Suprapubic skin (tissue), 4 donors: ENCODE data around the gene CARD8. TPM values are rescaled to one million over a fixed set of nuclear protein-coding genes. Genes with fewer than 3 reads are reported as not detected.
A peak's percentile ranks its signal among the peaks of the same experiment; 100 is the strongest.

Experiments used
- DNase-seq, 2 donors: peaks; one replicate each; pipeline ENCODE4 v3.0.0-alpha.2; 2019; ENCODE audit warnings: low spot score in 2 of 2
- H3K27ac ChIP-seq: fragments of 200-600 bp; sonication (generic); one replicate; pipeline ENCODE4 v1.5.1; 2019
- H3K27me3 ChIP-seq: fragments of 200-600 bp; sonication (generic); one replicate; pipeline ENCODE4 v1.5.1; 2019
- H3K36me3 ChIP-seq: fragments of 200-600 bp; sonication (generic); one replicate; pipeline ENCODE4 v1.5.1; 2019
- H3K4me1 ChIP-seq: fragments of 200-600 bp; sonication (generic); one replicate; pipeline ENCODE4 v1.5.1; 2019
- H3K4me3 ChIP-seq: fragments of 200-600 bp; sonication (generic); one replicate; pipeline ENCODE4 v1.5.1; 2019; ENCODE audit warnings: mild to moderate bottlenecking
- H3K9me3 ChIP-seq: fragments of 200-600 bp; sonication (generic); one replicate; pipeline ENCODE4 v1.5.1; 2019
- EP300 ChIP-seq: sonication (generic); formaldehyde crosslinking; IDR thresholded peaks from one replicate; pipeline ENCODE4 v1.6.1; 2017; ENCODE audit warnings: antibody characterized with exemption
- POLR2A ChIP-seq, 2 donors: fragments of 450-650 bp; IDR thresholded peaks; one replicate each; pipeline ENCODE4 v1.6.1; 2017; ENCODE audit warnings: antibody characterized with exemption in 2 of 2, mild to moderate bottlenecking in 2 of 2, moderate library complexity in 2 of 2
- POLR2AphosphoS5 ChIP-seq, 3 donors: sonication (generic); formaldehyde crosslinking; IDR thresholded peaks; one replicate each; pipeline ENCODE4 v1.6.1; 2017; ENCODE audit warnings: antibody characterized with exemption in 3 of 3
- whole genome bisulfite sequencing: methylation state at CpG from one replicate; pipeline ENCODE4 v1.1.5; 2018; 5-methylcytosine and 5-hydroxymethylcytosine counted together
- total RNA-seq, 4 donors: library from RNA; depleted of rRNA; stranded (reverse); fragments of >200 nt; gene quantifications; one replicate each; pipeline ENCODE4 v1.1.0, GENCODE V29; 2016
- TF ChIP-seq, protein P1 (sequence below), 2 donors: fragments of 200-600 bp in 1 of 2; fragments of 450-650 bp in 1 of 2; sonication (generic) in 1 of 2; IDR thresholded peaks; one replicate each; pipeline ENCODE4 v1.5.1; 2016 to 2019; ENCODE audit warnings: antibody characterized with exemption in 2 of 2, mild to moderate bottlenecking in 1 of 2, moderate library complexity in 1 of 2

CARD8 gene
- total RNA-seq, 4 donors from 2014 or later: 11.5 to 40.6 (median 18.7) TPM

DNA sequence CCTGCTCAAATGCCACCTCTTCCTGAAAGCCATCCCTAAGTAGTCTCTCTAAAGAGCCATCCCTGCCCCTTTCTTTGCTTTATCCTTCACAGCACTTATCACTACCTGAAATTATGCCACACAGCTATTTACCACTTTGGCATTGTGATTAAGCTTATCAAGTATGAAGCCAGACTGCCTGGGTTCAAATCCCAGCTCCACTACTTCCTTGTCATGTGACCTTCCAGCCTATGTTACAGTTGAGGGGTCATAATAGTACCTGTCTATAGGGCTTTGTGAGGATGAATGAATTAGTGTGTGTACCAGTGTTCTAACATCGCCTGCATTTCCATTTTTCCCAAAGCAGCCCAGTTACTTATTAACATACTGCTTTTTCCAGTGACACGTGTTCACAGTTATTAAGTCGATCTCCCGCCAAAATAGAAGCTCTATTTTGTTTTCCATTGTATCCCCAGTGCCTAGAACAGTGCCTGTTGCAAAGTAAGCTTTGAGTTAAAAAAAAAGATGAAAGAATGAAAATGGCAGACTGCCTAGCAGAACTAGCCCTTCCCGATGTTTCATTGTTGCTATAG is 52.4 kb downstream of the CARD8 start:
- peaks cover 18% of the 10 kb centered on the region for H3K4me1 ChIP-seq
- no peaks in the 10 kb centered on the region for H3K27me3 ChIP-seq
- WGBS: 8% methylated on average over 5 of the region's 5 CpGs
- no peaks in the 10 kb centered on the region for H3K9me3 ChIP-seq
- DNase-seq: no peak
- H3K4me3 ChIP-seq: peak overlapping the region; percentile 71
- H3K36me3 ChIP-seq: no peaks in the 10 kb centered on the region
- TF ChIP-seq EP300 (no peak), POLR2AphosphoS5 (IDR thresholded peaks at IDR 0.05) (no peak), POLR2A (IDR thresholded peaks at IDR 0.05) (no peak)
- TF ChIP-seq, protein P1, sequence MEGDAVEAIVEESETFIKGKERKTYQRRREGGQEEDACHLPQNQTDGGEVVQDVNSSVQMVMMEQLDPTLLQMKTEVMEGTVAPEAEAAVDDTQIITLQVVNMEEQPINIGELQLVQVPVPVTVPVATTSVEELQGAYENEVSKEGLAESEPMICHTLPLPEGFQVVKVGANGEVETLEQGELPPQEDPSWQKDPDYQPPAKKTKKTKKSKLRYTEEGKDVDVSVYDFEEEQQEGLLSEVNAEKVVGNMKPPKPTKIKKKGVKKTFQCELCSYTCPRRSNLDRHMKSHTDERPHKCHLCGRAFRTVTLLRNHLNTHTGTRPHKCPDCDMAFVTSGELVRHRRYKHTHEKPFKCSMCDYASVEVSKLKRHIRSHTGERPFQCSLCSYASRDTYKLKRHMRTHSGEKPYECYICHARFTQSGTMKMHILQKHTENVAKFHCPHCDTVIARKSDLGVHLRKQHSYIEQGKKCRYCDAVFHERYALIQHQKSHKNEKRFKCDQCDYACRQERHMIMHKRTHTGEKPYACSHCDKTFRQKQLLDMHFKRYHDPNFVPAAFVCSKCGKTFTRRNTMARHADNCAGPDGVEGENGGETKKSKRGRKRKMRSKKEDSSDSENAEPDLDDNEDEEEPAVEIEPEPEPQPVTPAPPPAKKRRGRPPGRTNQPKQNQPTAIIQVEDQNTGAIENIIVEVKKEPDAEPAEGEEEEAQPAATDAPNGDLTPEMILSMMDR (IDR thresholded peaks at IDR 0.05): no peak
- H3K27ac ChIP-seq: peak overlapping the region; percentile 68

- no peak for DNase-seq
- Histone ChIP-seq H3K4me1 (peaks cover 4% of the 10 kb centered on the region), H3K36me3 (no peaks in the 10 kb centered on the region), H3K27ac (no peak overlapping the region), H3K4me3 (no peak overlapping the region), H3K9me3 (no peaks in the 10 kb centered on the region), H3K27me3 (no peaks in the 10 kb centered on the region)
- no peak for TF ChIP-seq POLR2A (IDR thresholded peaks at IDR 0.05)
- no peak for TF ChIP-seq POLR2AphosphoS5 (IDR thresholded peaks at IDR 0.05)
- TF ChIP-seq EP300: no peak
- TF ChIP-seq, protein P1 (IDR thresholded peaks at IDR 0.05): no peak
- WGBS: 41% methylated on average over 13 of the region's 13 CpGs
Observed at GRCh38 chr19:48196933-48197665, 58.6 kb downstream of the CARD8 start.

- no peak for DNase-seq
- Histone ChIP-seq H3K36me3 (no peaks in the 10 kb centered on the region), H3K27me3 (no peaks in the 10 kb centered on the region), H3K27ac (no peak overlapping the region), H3K4me1 (peaks cover 4% of the 10 kb centered on the region), H3K4me3 (no peak overlapping the region), H3K9me3 (no peaks in the 10 kb centered on the region)
- 75% methylated on average over 13 of the region's 23 CpGs for WGBS
- TF ChIP-seq, protein P1 (IDR thresholded peaks at IDR 0.05): no peak
- TF ChIP-seq POLR2AphosphoS5 (IDR thresholded peaks at IDR 0.05): no peak
- no peak for TF ChIP-seq POLR2A (IDR thresholded peaks at IDR 0.05)
Observed at GRCh38 chr19:48196321-48196763, 59.4 kb downstream of the CARD8 start.

- no peak for DNase-seq
- no peaks in the 10 kb centered on the region for H3K27me3 ChIP-seq
Observed at GRCh38 chr19:48194844-48195830, 60.6 kb downstream of the CARD8 start.

More at GRCh38 chr19:48194844-48195830, 60.6 kb downstream of the CARD8 start:
- Histone ChIP-seq H3K9me3 (no peaks in the 10 kb centered on the region), H3K4me1 (peaks cover 4% of the 10 kb centered on the region), H3K36me3 (no peaks in the 10 kb centered on the region), H3K27ac (no peak overlapping the region), H3K4me3 (no peak overlapping the region)
- WGBS: 72% methylated on average over 46 of the region's 95 CpGs
- no peak for TF ChIP-seq EP300
- TF ChIP-seq, protein P1 (IDR thresholded peaks at IDR 0.05): no peak
- no peak for TF ChIP-seq POLR2AphosphoS5 (IDR thresholded peaks at IDR 0.05)
